Mucosa of gallbladder (tissue), 1 donor: Measurements from ENCODE around the gene RPL14. TPM values are rescaled to one million over a fixed set of nuclear protein-coding genes. Genes with fewer than 3 reads are reported as not detected.
"Not testable (repeated sequence)": the region's sequence is repeated elsewhere in the genome, so short reads cannot be mapped to it uniquely, and the experiment has no call there.

ENCODE experiments used
- DNase-seq: peaks from one replicate; pipeline ENCODE4 v3.0.0-alpha.2; 2020; ENCODE audit warnings: low spot score
- total RNA-seq: library from RNA; stranded (reverse); gene quantifications from one replicate; pipeline ENCODE4 v1.2.1, GENCODE V29; 2021
- donor health status: DM: no; HTN: no; CAD: no.

Gene RPL14
- 1,215 TPM for total RNA-seq

- DNase-seq, result peak; percentile 95
Measured at GRCh38 chr3:40456940-40457823, at the start of gene RPL14. RPL14 (plus strand) TSS chr3:40457339; CDS start chr3:40457472, 133 bp downstream.

- DNase-seq, result no peak
Measured at GRCh38 chr3:40407611-40408010, 49.5 kb upstream of the RPL14 start.

- DNase-seq, result no peak
Measured at GRCh38 chr3:40414270-40414669, 42.9 kb upstream of the RPL14 start.

GRCh38 chr3:40417845-40418543 lies 39.1 kb upstream of the RPL14 start:
- no peak for DNase-seq

- DNase-seq, result no peak
Measured at GRCh38 chr3:40422861-40423260, 34.3 kb upstream of the RPL14 start.

GRCh38 chr3:40427045-40427669 lies 30.0 kb upstream of the RPL14 start:
- DNase-seq, result no peak

GRCh38 chr3:40432793-40433192 lies 24.3 kb upstream of the RPL14 start:
- DNase-seq, result no peak

GRCh38 chr3:40437889-40438288 lies 19.2 kb upstream of the RPL14 start:
- no peak for DNase-seq

GRCh38 chr3:40445062-40445461 lies 12.1 kb upstream of the RPL14 start:
- DNase-seq, result no peak

GRCh38 chr3:40445880-40446279 lies 11.3 kb upstream of the RPL14 start:
- no peak for DNase-seq

GRCh38 chr3:40450438-40450837 lies 6.7 kb upstream of the RPL14 start:
- no peak for DNase-seq

- DNase-seq, result no peak
Measured at GRCh38 chr3:40451551-40451950, 5.6 kb upstream of the RPL14 start.

GRCh38 chr3:40452057-40452456 lies 5.1 kb upstream of the RPL14 start:
- no peak for DNase-seq

- no peak for DNase-seq
Measured at GRCh38 chr3:40452562-40452875, 4.6 kb upstream of the RPL14 start.

- DNase-seq, result peak; percentile 98
Measured at GRCh38 chr3:40452876-40453730, 4.0 kb upstream of the RPL14 start.

GRCh38 chr3:40453933-40454332 lies 3.2 kb upstream of the RPL14 start:
- no peak for DNase-seq

- DNase-seq, result no peak
Measured at GRCh38 chr3:40455328-40455727, 1.8 kb upstream of the RPL14 start.

GRCh38 chr3:40456279-40456939 lies 730 bp upstream of the RPL14 start:
- no peak for DNase-seq

GRCh38 chr3:40458473-40458872 lies 1.3 kb downstream of the RPL14 start:
- DNase-seq, result no peak

- DNase-seq, result not testable (repeated sequence)
Measured at GRCh38 chr3:40460481-40460880, 3.3 kb downstream of the RPL14 start.

- no peak for DNase-seq
Measured at GRCh38 chr3:40461161-40461560, 4.0 kb downstream of the RPL14 start.
